LHCN-M2 (cell line): ENCODE measurements around the gene BTBD16. TPM values are rescaled to one million over a fixed set of nuclear protein-coding genes. Genes with fewer than 3 reads are reported as not detected.
A peak's percentile ranks its signal among the peaks of the same experiment; 100 is the strongest.

Experiments used
- DNase-seq: peaks from one replicate; pipeline ENCODE4 v3.0.0-alpha.2; 2012; ENCODE audit warnings: low read depth
- total RNA-seq: library from RNA; depleted of rRNA; stranded (reverse); fragments of >200 nt; gene quantifications from 2 replicates; pipeline ENCODE4 v1.2.3, GENCODE V29; 2014

The BTBD16 gene
- total RNA-seq, 1 experiment from 2014 or later: not detected

- DNase-seq: no peak
Measured at GRCh38 chr10:122294511-122295450, 23.7 kb downstream of the BTBD16 start.

DNA sequence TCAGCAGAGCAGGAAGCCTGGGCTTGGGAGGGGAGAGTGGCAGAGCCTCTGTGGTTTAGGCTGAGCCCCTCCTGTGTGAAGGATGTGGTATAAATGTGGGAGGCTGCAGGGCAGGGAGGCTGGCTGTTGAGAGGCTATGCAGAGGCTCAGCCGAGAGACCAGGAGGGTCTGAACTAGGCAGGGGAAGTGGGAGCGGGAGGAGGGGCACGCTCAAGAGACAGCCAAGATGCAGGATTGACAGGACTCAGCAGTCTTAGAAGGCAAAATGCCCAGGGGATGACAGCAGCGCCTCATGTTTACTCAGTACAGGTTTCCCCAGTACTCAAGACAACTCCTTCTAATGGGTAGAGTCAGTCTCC is 24.3 kb downstream of the BTBD16 start:
- no peak for DNase-seq

DNA sequence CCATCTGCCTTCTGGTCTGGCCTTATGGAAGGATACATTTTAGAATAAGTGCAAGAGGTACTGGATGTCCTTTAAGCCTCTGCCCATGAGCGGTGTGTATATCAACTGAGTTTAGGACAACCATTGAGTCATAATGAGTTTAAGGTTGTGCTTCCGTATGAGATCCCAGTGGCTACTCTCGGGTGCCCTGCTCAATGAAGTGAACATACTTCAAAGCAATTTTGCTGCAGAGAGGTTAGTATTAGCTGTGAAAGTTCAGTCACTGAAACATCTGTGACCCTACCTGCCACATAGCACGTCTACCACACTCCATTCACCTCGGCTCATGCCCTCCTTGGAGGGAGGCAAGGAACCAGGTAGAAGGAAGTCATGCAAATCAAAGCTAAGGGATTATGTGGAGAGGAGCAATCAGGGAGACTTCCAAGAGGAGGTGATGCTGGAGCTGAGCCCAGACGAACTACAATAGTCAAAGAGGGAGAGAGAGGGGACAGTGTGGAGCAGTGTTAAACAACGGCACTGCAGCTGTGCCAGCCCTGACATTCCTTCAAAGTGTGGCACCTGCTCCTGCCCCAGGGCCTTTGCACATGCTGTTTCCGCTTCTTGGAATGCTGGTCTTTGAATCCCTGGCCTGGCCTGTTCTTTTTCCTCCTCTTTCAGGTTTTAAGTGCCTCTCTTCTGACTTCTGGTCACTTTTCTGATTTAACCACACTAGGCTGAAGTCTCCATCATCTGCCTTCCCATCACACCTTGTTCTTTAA is 25.4 kb downstream of the BTBD16 start:
- no peak for DNase-seq

- no peak for DNase-seq
Measured at GRCh38 chr10:122297583-122297982, 26.5 kb downstream of the BTBD16 start.

DNA sequence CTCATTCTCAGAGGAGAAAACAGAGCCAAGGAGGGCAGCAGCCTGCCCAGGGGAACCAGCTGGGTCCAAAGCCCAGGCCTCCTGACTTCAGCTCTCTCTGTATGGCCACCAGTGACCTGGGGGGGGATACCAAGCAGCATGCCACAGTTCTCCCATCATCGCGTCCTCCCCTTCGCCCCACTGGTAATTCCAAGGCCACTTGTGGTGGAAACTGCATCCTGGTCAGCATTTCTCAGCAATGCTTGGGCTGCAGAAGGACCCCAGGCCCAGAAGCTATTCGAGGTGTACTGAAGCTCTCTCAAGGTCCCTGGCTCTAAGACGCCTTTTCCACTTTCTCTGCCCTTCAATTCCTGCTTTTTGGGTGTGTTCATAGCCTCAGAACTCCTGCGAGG is 27.1 kb downstream of the BTBD16 start:
- DNase-seq: no peak

DNA sequence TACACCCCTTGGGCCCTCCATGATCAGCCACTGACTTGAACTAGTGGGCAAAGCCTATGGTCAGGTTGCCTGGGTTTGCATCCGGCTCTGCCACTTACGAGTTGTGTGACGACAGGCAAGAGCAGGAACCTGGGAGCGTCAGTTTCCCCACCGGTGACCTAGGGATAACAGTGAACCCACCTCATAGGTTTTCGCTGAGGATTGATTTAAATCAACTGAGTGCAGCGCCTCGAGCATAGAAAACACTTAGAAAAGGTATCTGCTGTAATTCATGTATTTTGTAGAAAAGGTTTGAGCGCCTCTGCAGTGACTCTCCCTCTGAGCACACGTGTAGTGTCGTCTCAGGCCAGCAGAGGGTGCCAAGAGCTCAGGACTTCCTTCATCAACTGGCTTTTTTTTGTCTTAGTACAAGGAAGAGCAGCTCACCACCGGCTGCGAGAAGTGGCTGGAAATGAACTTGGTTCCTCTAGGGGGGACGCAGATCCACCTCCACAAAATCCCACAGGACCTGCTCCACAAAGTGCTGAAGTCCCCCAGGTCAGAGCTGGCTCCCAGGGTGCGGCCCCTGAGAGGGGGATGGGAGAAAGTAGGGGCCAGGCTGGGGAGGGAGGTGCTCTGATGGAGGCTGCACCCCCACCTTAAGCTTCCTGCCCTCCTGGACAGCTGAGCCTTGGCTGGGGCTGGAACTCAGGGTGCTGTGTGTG is 27.7 kb downstream of the BTBD16 start:
- DNase-seq: peak; percentile 72

DNA sequence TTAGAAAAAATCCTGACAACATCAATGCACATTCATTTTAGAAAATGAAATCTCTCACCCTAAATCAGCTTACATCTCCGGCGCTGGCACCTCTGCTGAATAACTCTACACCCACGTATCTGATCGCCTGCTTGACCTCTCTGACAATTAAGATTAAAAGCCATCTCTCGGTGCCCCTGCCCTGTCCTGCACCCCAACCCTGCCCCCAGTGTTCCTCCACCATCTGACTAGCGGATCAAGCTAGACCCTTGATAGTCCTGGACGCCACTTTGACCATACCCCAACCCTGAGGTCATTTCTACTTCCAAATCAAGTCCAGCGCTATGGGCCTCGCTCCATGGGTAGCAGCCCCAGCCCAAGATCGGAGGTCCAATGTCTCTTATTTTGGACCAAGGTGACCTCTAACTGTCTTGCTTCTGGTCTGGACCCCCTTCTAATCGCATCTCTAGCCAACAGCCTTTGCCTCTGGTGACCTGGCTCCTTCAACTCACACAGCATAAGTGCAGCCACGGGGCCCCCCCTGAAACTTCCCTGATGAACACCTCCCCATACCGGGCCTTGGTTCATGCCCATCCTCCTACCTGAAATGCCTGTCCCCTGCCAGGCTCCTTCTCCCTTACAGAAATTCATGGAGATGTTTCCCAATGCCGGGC is 28.5 kb downstream of the BTBD16 start:
- DNase-seq: no peak

- peak; percentile 94 for DNase-seq
Measured at GRCh38 chr10:122301055-122301810, 30.1 kb downstream of the BTBD16 start.

DNA sequence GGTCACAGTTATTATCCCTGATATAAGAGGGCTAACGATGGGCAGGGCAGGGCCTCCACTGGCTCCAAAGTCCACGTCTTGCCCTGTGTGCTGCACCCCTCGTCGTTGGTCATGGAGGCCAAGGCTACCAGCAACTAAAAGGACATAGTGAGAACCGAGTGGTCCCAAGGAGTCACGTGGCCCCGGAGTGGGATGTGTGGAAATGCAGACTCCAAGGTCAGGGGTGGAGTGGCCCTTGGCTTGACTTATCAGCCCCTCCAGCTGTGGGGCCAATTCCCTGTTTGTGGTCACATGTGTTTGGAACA is 30.7 kb downstream of the BTBD16 start:
- no peak for DNase-seq

- DNase-seq: no peak
Measured at GRCh38 chr10:122302315-122302714, 31.2 kb downstream of the BTBD16 start.

DNA sequence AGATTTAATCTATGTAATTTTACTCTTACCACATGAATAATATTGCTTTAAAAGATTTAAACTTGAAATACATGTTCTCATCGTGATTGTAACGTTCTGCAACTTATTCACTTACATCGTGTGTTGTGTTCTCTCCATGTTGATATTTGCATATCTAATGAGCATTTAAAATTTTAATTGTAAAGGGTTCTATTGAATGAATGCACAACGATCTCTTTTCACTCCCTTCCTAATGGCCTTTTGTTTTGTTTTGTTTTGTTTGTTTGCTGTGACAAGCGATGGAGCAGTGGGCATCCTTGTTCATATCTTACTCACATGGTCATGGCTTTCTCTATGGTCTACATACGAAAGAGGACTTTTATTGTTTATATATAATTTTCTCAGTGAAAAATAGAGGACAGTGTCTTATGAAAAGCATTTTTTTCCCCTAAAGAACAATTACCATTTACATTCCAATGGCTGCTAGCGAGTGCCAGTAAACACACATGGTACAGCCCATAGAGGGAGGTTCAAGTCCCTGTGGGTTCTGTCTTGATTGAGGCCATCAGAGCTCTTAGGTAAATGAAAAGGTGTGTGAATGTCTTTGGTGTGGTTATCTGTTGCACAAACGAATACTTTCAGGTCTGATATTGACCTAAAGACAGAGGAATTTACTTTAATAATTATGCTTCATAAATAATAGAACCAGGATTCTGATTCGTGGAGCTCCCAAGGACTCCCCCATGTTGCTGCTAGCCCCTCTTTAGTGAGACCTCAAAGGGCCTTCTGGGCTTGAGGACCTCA is 32.4 kb downstream of the BTBD16 start:
- DNase-seq: no peak

GRCh38 chr10:122304054-122304579 is 33.0 kb downstream of the BTBD16 start:
- DNase-seq: no peak

DNA sequence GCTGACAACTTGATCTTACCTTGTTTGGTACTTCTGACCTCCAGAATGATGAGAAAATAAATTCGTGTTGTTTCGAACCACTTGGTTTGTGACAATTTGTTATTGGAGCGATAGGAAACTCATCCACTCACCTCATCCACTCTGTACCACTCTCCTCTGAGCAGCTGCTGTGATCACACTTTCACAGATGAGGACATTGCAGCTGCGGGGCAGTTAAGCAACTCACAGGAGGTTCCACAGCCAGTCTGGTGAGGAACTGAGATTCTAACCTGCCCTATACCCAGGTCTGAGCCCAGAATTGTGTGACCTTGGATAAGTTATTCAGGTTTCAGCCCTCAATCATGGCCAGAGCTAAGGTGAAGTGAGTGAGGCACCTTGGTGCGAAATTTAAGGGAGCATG is 35.2 kb downstream of the BTBD16 start:
- DNase-seq: no peak

- DNase-seq: no peak
Measured at GRCh38 chr10:122306744-122307143, 35.6 kb downstream of the BTBD16 start.

DNA sequence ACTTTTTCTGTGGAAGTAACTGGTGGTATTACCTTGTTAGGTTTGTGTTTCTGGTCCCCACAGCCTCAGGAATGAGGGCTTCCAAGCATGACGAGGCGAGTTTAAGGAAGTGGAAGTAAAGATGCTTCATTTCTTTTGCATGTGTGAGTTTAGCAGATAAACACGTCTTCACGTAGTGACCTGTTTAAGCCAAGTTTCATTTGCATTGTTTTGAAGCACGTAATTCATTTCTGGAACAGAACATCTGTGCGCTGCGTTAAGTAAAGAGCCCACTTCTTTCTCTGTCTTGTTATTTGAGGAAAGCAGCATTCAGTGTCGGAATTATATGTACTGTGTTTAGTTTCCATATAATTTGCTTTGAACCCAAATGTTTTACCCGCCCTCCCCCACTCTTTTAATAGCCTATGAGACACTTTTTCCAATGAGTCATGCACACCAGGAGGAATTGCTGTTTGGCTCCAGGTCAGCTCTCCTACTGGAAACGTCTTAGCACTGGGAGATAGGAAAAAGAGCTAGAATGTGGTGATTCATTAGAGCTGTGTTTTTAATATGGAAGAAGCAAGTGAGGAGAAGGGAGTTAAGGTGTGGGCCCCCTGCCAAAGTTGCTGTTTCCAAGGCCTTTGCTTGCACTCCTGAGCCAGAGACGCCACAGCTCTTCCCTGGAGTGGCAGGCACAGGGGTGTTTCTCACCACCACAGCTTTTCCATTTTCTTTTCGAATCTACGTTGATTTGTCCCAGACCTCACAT is 36.7 kb downstream of the BTBD16 start:
- peak; percentile 95 for DNase-seq

DNA sequence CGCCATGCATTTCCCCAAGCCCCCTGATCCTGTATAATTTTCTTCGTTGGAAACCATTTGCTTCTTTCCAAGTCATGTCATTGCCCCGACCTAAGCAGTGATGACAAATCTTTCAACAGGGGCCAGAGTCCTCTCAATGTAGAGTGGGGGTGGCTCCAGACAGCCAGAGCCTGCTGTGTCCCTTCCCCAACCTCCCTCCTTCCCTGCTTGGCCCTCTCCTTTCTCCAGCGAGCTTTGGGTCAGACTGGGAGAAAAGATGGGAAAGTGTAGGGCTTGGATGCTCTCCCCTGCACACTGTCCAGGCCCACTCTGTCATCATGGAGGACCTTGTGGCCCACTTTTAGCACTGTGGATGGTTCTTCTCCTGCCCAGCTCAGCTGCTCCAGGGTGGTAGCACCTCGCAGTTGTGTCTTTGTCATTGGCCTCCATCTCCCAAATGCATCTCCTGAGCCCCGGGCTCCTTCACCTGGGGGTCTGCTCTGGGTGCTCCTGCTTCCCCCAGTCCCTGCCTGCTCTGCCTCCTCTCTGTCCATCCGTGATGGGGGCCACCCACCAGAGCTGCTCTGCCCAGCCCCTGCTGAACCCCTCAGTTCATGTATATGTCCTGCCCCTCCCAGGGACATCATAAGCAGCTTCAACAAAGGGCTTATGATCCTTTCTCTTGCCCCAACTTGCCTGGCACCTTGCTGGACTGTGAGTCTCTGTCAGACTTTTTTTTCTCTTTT is 37.5 kb downstream of the BTBD16 start:
- DNase-seq: no peak

GRCh38 chr10:122310311-122311050 is 39.4 kb downstream of the BTBD16 start:
- no peak for DNase-seq

GRCh38 chr10:122311051-122311410 is 39.9 kb downstream of the BTBD16 start:
- DNase-seq: no peak
